NB4 (cell line): ENCODE data around the gene BCL2.

ENCODE experiments used
- CTCF ChIP-seq: IDR thresholded peaks from one replicate; pipeline ENCODE4 v1.5.1; 2012; ENCODE audit warnings: low read depth, low read length
- MAX ChIP-seq: IDR thresholded peaks from 2 replicates; pipeline ENCODE4 v1.6.1; 2011; ENCODE audit warnings: low read depth, low read length

- TF ChIP-seq MAX: no peak
- no peak for TF ChIP-seq CTCF
Observed at GRCh38 chr18:63306249-63306648, 13.3 kb downstream of the BCL2 start.
